HG03159 (cell line): ENCODE measurements around the gene STYXL2.

Source experiments
- ATAC-seq: cut with Tn5 transposase; IDR thresholded peaks from one replicate; pipeline ENCODE4 v1.9.1; 2021; ENCODE audit warnings: mild to moderate bottlenecking, moderate library complexity; ENCODE audit not compliant: unreplicated experiment

STYXL2 gene

GRCh38 chr1:167105271-167106118 lies 11.6 kb downstream of the STYXL2 start:
- no peak for ATAC-seq

GRCh38 chr1:167106119-167106461 lies 12.2 kb downstream of the STYXL2 start:
- no peak for ATAC-seq

- no peak for ATAC-seq
These were observed 13.6 kb downstream of the STYXL2 start for GRCh38 chr1:167107456-167107855.

- ATAC-seq: no peak
These were observed 15.2 kb downstream of the STYXL2 start for GRCh38 chr1:167109125-167109524.

- ATAC-seq: peak; percentile 74
These were observed 16.7 kb downstream of the STYXL2 start for GRCh38 chr1:167110586-167110985.

GRCh38 chr1:167111868-167112709 lies 18.2 kb downstream of the STYXL2 start:
- no peak for ATAC-seq

- ATAC-seq: no peak
These were observed 20.9 kb downstream of the STYXL2 start for GRCh38 chr1:167114725-167115124.

- ATAC-seq: no peak
These were observed 21.8 kb downstream of the STYXL2 start for GRCh38 chr1:167115655-167116054.

GRCh38 chr1:167116174-167116573 lies 22.3 kb downstream of the STYXL2 start:
- ATAC-seq: no peak

- no peak for ATAC-seq
These were observed 23.4 kb downstream of the STYXL2 start for GRCh38 chr1:167117225-167117624.

GRCh38 chr1:167118188-167118587 lies 24.3 kb downstream of the STYXL2 start:
- no peak for ATAC-seq

GRCh38 chr1:167119696-167120095 lies 25.8 kb downstream of the STYXL2 start:
- ATAC-seq: no peak

GRCh38 chr1:167120899-167121298 lies 27.0 kb downstream of the STYXL2 start:
- ATAC-seq: no peak

GRCh38 chr1:167121375-167122120 lies 27.7 kb downstream of the STYXL2 start:
- ATAC-seq: no peak

GRCh38 chr1:167122121-167122480 lies 28.2 kb downstream of the STYXL2 start:
- ATAC-seq: no peak

- ATAC-seq: no peak
These were observed 28.7 kb downstream of the STYXL2 start for GRCh38 chr1:167122568-167122967.

- no peak for ATAC-seq
These were observed 32.4 kb downstream of the STYXL2 start for GRCh38 chr1:167126317-167126716.

GRCh38 chr1:167126811-167127210 lies 32.9 kb downstream of the STYXL2 start:
- ATAC-seq: no peak

- ATAC-seq: no peak
These were observed 33.4 kb downstream of the STYXL2 start for GRCh38 chr1:167127236-167127635.

GRCh38 chr1:167127661-167128060 lies 33.8 kb downstream of the STYXL2 start:
- ATAC-seq: no peak
